Measurements from ENCODE around the gene EGFLAM. TPM values are rescaled to one million over a fixed set of nuclear protein-coding genes. Genes with fewer than 3 reads are reported as not detected.
A peak's percentile ranks its signal among the peaks of the same experiment; 100 is the strongest.

The EGFLAM gene
- total RNA-seq (2021) (43.7 and 45.4 TPM in 2 replicates), Bru-seq, nascent RNA (percentile 41 among the genes with signal in this experiment), BruChase-seq, experiment 1, labeled RNA remaining after a 2-hour chase (percentile 42 among the genes with signal in this experiment), BruChase-seq, experiment 2, labeled RNA remaining after a 6-hour chase (percentile 37 among the genes with signal in this experiment)
- long read RNA-seq, transcript EGFLAM-205 (6 exons, 1,299 nt): major isoform, 54 of 68 reads
- long read RNA-seq, partial matches to known transcripts: 1 of 68 reads
- long read RNA-seq, other reads (novel, unspliced or antisense): 11 of 68 reads

- no TSS peak for BruUV-seq (replicated peaks)
- POLR2A ChIA-PET (ENCODE audit: low non-redundant PET): no interaction called here
- Histone ChIP-seq H3K9me3 (ENCODE audit: low read depth, low read length, poor library complexity, severe bottlenecking) (no peaks in the 10 kb centered on the region), H3K36me3 (ENCODE audit: insufficient read depth, low read length, poor library complexity, severe bottlenecking) (no peaks in the 10 kb centered on the region), H3K27me3 (replicated peaks; ENCODE audit: insufficient read depth, low read depth, low read length, poor library complexity) (peaks cover 48% of the 10 kb centered on the region), H3K4me1 (ENCODE audit: insufficient read depth, low read length, poor library complexity, severe bottlenecking) (peaks cover 15% of the 10 kb centered on the region), H3K4me3 (ENCODE audit: low read depth, low read length, poor library complexity, severe bottlenecking) (peak within 1 kb of the TSS; percentile 57), H3K27ac (ENCODE audit: low read depth, low read length, poor library complexity, severe bottlenecking) (no peak within 1 kb of the TSS)
- peak; percentile 37 for DNase-seq (ENCODE audit: low spot score)
- TF ChIP-seq EZH2 (IDR thresholded peaks at IDR 0.05; ENCODE audit: borderline replicate concordance, low read depth, low read length, poor library complexity, severe bottlenecking): peak; percentile 61
- no peak for TF ChIP-seq CTCF (conservative IDR thresholded peaks at IDR 0.05; ENCODE audit: low read depth, low read length)
- CTCF ChIA-PET: interaction anchor here (0.6 kb wide), 2 partner anchors 14 to 552 kb away, joined by 3 to 5 read pairs; no protein-coding TSS in a partner anchor
- intact Hi-C loops (cut with micrococcal nuclease; ENCODE audit: unreplicated experiment): no loop called here
These were observed at the start of gene EGFLAM for GRCh38 chr5:38258319-38259061. Gene EGFLAM, plus strand, starts transcription at chr5:38258559. Its CDS starts 196 bp downstream, at chr5:38258755.

GRCh38 chr5:38208782-38209378, 49.5 kb upstream of the EGFLAM start:
- BruUV-seq (replicated peaks): no TSS peak
- Histone ChIP-seq H3K27me3 (replicated peaks; ENCODE audit: insufficient read depth, low read depth, low read length, poor library complexity) (no peaks in the 10 kb centered on the region), H3K36me3 (ENCODE audit: insufficient read depth, low read length, poor library complexity, severe bottlenecking) (no peaks in the 10 kb centered on the region), H3K27ac (ENCODE audit: low read depth, low read length, poor library complexity, severe bottlenecking) (no peak overlapping the region), H3K9me3 (ENCODE audit: low read depth, low read length, poor library complexity, severe bottlenecking) (no peaks in the 10 kb centered on the region), H3K4me1 (ENCODE audit: insufficient read depth, low read length, poor library complexity, severe bottlenecking) (peaks cover 3% of the 10 kb centered on the region), H3K4me3 (ENCODE audit: low read depth, low read length, poor library complexity, severe bottlenecking) (no peak overlapping the region)
- DNase-seq (ENCODE audit: low spot score): peak; percentile 65
- ChIA-PET POLR2A (ENCODE audit: low non-redundant PET) (no interaction called here), CTCF (interaction anchor here (0.6 to 1.8 kb wide), 4 partner anchors 15 to 1063 kb away, joined by 3 to 12 read pairs (median 6); no protein-coding TSS in a partner anchor)
- TF ChIP-seq CTCF (conservative IDR thresholded peaks at IDR 0.05; ENCODE audit: low read depth, low read length) (peak; percentile 66), EZH2 (IDR thresholded peaks at IDR 0.05; ENCODE audit: borderline replicate concordance, low read depth, low read length, poor library complexity, severe bottlenecking) (no peak)
- intact Hi-C loops (cut with micrococcal nuclease; ENCODE audit: unreplicated experiment): loop anchor here (2.0 to 5.0 kb wide), 2 partner anchors 600 to 713 kb away; no protein-coding TSS in a partner anchor

DNA sequence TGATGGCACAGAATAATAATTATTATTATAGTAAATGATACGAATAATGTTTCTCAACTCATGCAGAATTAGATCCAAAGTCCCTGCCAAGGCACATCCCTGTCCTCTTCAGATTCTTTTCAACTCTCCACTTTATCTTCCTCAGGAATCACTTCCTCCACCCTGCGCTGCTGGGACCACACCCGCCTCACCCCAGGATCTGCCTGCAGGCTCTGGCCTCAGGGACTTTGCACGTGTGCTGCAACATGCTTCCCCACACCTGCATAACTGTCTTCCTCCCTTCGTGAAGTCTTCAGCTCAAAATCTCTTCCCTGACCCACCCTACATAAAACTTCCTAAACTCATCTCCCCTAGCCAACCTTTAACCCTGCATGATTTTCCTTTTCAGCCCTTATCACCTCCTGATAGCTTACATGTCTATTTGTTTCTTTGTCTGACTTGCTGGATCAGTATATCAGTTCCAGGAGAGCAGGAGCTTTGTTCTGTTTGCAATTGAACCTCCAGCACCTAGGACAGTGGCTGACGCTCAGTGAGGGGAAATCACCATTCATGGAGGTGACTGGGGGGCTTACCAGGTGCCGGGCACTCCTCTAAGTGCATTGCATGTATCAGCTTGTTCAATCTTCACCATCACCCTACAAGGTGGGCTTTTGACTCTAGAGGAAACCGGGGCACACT, 47.5 kb upstream of the EGFLAM start:
- Histone ChIP-seq H3K9me3 (ENCODE audit: low read depth, low read length, poor library complexity, severe bottlenecking) (no peaks in the 10 kb centered on the region), H3K36me3 (ENCODE audit: insufficient read depth, low read length, poor library complexity, severe bottlenecking) (no peaks in the 10 kb centered on the region), H3K27ac (ENCODE audit: low read depth, low read length, poor library complexity, severe bottlenecking) (no peak overlapping the region), H3K4me1 (ENCODE audit: insufficient read depth, low read length, poor library complexity, severe bottlenecking) (peaks cover 3% of the 10 kb centered on the region), H3K27me3 (replicated peaks; ENCODE audit: insufficient read depth, low read depth, low read length, poor library complexity) (no peaks in the 10 kb centered on the region), H3K4me3 (ENCODE audit: low read depth, low read length, poor library complexity, severe bottlenecking) (no peak overlapping the region)
- ChIA-PET CTCF (no interaction called here), POLR2A (ENCODE audit: low non-redundant PET) (no interaction called here)
- no peak for DNase-seq (ENCODE audit: low spot score)
- no TSS peak for BruUV-seq (replicated peaks)
- no peak for TF ChIP-seq CTCF (conservative IDR thresholded peaks at IDR 0.05; ENCODE audit: low read depth, low read length)
- no peak for TF ChIP-seq EZH2 (IDR thresholded peaks at IDR 0.05; ENCODE audit: borderline replicate concordance, low read depth, low read length, poor library complexity, severe bottlenecking)
- intact Hi-C loops (cut with micrococcal nuclease; ENCODE audit: unreplicated experiment): no loop called here
